HepG2 (cell line): ENCODE results near the gene DDIT4. TPM values are rescaled to one million over a fixed set of nuclear protein-coding genes. Genes with fewer than 3 reads are reported as not detected.

Experiments
- BCL6 ChIP-seq: IDR thresholded peaks from 2 replicates; pipeline ENCODE4 v1.6.1; 2016; ENCODE audit warnings: missing genetic modification reagents, missing compliant biosample characterization
- CEBPB ChIP-seq: IDR thresholded peaks from 2 replicates; pipeline ENCODE4 v1.6.1; 2011; ENCODE audit warnings: low read depth, low read length, improper control_type of control experiment, borderline replicate concordance
- CREBL2 ChIP-seq: sonication (generic); formaldehyde crosslinking; IDR thresholded peaks from 2 replicates; pipeline ENCODE4 v1.8.1; 2023; ENCODE audit warnings: missing genetic modification reagents, mild to moderate bottlenecking, borderline replicate concordance
- GATAD2A ChIP-seq: IDR thresholded peaks from 2 replicates; pipeline ENCODE4 v1.6.1; 2016
- NR3C1 ChIP-seq: sonication (generic); formaldehyde crosslinking; IDR thresholded peaks from 2 replicates; pipeline ENCODE4 v1.4.0; 2020; ENCODE audit warnings: missing genetic modification reagents
- SKI ChIP-seq: fragments of 450-650 bp; IDR thresholded peaks from one replicate; pipeline ENCODE4 v1.6.1; 2018; ENCODE audit warnings: mild to moderate bottlenecking; ENCODE audit not compliant: partially characterized antibody
- ZFP41 ChIP-seq: sonication (generic); formaldehyde crosslinking; IDR thresholded peaks from 2 replicates; pipeline ENCODE4 v1.4.0; 2020; ENCODE audit warnings: mild to moderate bottlenecking, missing genetic modification reagents, borderline replicate concordance
- ZNF503 ChIP-seq: sonication (generic); formaldehyde crosslinking; IDR thresholded peaks from 2 replicates; pipeline ENCODE4 v1.4.0; 2020; ENCODE audit warnings: missing genetic modification reagents
- ZNF781 ChIP-seq: sonication (generic); formaldehyde crosslinking; IDR thresholded peaks from 2 replicates; pipeline ENCODE4 v1.5.1; 2020; ENCODE audit warnings: borderline replicate concordance, mild to moderate bottlenecking, missing genetic modification reagents; ENCODE audit errors: not compliant biosample characterization
- ZSCAN31 ChIP-seq: sonication (generic); formaldehyde crosslinking; IDR thresholded peaks from 2 replicates; pipeline ENCODE4 v1.5.0; 2020; ENCODE audit warnings: low read depth, mild to moderate bottlenecking, missing genetic modification reagents
- polyA plus RNA-seq, 8 experiments: library from polyadenylated mRNA; depleted of rRNA in 3 of 8; stranded (reverse) in 7 of 8; unstranded in 1 of 8; fragments of >200 nt; fragmentation: Illumina TruSeq in 4 of 8; extraction: Trizol in 4 of 8; gene quantifications; 2 replicates each; pipeline versions ENCODE4 v1.2.1 to v1.2.3, GENCODE V29; 2011 to 2016; ENCODE audit warnings: low read depth in 4 of 8, missing spikeins in 1 of 8, mixed read lengths in 1 of 8; ENCODE audit not compliant: insufficient read depth in 1 of 8
- total RNA-seq, 5 experiments: library from RNA; depleted of rRNA; stranded (reverse); fragments of >200 nt; fragmentation: Illumina TruSeq; extraction: Trizol; gene quantifications; 2 replicates each; pipeline ENCODE4 v1.2.3, GENCODE V29; 2016; ENCODE audit warnings: low read depth in 1 of 5
- TF ChIP-seq, protein P1 (sequence below), 2 experiments: fragments of 450-650 bp in 1 of 2; sonication (generic) in 1 of 2; formaldehyde crosslinking in 1 of 2; IDR thresholded peaks; 2 replicates each; pipeline versions ENCODE4 v1.6.1 to v1.8.0; 2016 to 2022; ENCODE audit warnings: antibody characterized with exemption in 1 of 2, mild to moderate bottlenecking in 1 of 2, missing genetic modification reagents in 1 of 2
- TF ChIP-seq, protein P2 (sequence below): sonication (generic); formaldehyde crosslinking; IDR thresholded peaks from 2 replicates; pipeline ENCODE4 v1.4.0; 2020; ENCODE audit warnings: missing genetic modification reagents

DDIT4 gene
- total and polyA plus RNA-seq, 2 of the 13 experiments (the other 11 are each of a cell fraction or from before 2014, with no cell fraction given), result 35.6 to 40.7 TPM

DNA sequence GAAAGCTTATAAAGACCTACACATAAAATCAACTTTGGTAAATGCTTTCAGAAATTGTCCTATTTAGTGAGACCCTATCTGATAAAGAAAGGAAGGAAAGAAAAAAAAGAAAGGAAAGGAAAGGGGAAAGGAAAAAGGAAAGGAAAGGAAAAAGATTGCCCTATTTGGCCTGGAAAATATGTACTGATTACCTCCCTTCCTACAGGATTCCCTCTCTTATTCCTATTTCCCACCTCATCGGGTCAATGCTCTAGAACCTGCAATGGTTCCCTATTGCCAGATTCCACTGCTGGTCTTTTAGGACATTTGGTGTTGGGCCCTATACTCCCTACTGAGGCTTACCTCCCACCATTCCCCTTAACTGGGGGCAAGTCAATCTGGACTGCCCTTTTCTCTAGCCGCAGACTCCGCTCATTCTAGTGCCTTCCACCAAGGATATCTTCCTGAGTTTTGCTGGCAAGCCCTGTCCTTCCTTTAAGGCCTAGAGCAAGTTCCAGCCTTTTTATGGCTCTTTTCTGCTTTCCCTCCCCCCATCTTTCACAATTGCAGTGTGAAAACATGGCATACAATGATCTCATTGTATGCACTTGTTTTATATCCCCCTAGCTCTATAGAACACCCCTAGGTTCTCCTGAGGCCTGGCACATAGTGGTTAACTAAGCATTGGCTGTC, 4.4 kb downstream of the DDIT4 start (continued):
- TF ChIP-seq, protein P1, sequence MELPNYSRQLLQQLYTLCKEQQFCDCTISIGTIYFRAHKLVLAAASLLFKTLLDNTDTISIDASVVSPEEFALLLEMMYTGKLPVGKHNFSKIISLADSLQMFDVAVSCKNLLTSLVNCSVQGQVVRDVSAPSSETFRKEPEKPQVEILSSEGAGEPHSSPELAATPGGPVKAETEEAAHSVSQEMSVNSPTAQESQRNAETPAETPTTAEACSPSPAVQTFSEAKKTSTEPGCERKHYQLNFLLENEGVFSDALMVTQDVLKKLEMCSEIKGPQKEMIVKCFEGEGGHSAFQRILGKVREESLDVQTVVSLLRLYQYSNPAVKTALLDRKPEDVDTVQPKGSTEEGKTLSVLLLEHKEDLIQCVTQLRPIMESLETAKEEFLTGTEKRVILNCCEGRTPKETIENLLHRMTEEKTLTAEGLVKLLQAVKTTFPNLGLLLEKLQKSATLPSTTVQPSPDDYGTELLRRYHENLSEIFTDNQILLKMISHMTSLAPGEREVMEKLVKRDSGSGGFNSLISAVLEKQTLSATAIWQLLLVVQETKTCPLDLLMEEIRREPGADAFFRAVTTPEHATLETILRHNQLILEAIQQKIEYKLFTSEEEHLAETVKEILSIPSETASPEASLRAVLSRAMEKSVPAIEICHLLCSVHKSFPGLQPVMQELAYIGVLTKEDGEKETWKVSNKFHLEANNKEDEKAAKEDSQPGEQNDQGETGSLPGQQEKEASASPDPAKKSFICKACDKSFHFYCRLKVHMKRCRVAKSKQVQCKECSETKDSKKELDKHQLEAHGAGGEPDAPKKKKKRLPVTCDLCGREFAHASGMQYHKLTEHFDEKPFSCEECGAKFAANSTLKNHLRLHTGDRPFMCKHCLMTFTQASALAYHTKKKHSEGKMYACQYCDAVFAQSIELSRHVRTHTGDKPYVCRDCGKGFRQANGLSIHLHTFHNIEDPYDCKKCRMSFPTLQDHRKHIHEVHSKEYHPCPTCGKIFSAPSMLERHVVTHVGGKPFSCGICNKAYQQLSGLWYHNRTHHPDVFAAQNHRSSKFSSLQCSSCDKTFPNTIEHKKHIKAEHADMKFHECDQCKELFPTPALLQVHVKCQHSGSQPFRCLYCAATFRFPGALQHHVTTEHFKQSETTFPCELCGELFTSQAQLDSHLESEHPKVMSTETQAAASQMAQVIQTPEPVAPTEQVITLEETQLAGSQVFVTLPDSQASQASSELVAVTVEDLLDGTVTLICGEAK (IDR thresholded peaks at IDR 0.05), result no peak
- TF ChIP-seq, protein P1 (CRISPR knock-in tag; IDR thresholded peaks at IDR 0.05), result no peak
- TF ChIP-seq NR3C1 (CRISPR knock-in tag) (no peak), ZSCAN31 (no peak), CREBL2 (no peak), SKI (no peak), ZFP41 (no peak), ZNF781 (CRISPR knock-in tag) (no peak), CEBPB (peak; percentile 30; the same call in 1 of the 2 replicates), BCL6 (CRISPR knock-in tag) (no peak), ZNF503 (CRISPR knock-in tag) (no peak), GATAD2A (CRISPR knock-in tag) (0 out of 2 replicates have a peak, but pooled peaks have one; percentile 52)
- TF ChIP-seq, protein P2, sequence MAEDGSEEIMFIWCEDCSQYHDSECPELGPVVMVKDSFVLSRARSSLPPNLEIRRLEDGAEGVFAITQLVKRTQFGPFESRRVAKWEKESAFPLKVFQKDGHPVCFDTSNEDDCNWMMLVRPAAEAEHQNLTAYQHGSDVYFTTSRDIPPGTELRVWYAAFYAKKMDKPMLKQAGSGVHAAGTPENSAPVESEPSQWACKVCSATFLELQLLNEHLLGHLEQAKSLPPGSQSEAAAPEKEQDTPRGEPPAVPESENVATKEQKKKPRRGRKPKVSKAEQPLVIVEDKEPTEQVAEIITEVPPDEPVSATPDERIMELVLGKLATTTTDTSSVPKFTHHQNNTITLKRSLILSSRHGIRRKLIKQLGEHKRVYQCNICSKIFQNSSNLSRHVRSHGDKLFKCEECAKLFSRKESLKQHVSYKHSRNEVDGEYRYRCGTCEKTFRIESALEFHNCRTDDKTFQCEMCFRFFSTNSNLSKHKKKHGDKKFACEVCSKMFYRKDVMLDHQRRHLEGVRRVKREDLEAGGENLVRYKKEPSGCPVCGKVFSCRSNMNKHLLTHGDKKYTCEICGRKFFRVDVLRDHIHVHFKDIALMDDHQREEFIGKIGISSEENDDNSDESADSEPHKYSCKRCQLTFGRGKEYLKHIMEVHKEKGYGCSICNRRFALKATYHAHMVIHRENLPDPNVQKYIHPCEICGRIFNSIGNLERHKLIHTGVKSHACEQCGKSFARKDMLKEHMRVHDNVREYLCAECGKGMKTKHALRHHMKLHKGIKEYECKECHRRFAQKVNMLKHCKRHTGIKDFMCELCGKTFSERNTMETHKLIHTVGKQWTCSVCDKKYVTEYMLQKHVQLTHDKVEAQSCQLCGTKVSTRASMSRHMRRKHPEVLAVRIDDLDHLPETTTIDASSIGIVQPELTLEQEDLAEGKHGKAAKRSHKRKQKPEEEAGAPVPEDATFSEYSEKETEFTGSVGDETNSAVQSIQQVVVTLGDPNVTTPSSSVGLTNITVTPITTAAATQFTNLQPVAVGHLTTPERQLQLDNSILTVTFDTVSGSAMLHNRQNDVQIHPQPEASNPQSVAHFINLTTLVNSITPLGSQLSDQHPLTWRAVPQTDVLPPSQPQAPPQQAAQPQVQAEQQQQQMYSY (CRISPR knock-in tag), result no peak
